Measurements from ENCODE around the gene HES2. TPM values are rescaled to one million over a fixed set of nuclear protein-coding genes. Genes with fewer than 3 reads are reported as not detected.

The HES2 gene
- total and polyA plus RNA-seq, 9 of the 15 experiments (the other 6 are each of a cell fraction or from before 2014, with no cell fraction given), result 0.05 to 0.18 (median 0.07) TPM; not detected in 4

DNA sequence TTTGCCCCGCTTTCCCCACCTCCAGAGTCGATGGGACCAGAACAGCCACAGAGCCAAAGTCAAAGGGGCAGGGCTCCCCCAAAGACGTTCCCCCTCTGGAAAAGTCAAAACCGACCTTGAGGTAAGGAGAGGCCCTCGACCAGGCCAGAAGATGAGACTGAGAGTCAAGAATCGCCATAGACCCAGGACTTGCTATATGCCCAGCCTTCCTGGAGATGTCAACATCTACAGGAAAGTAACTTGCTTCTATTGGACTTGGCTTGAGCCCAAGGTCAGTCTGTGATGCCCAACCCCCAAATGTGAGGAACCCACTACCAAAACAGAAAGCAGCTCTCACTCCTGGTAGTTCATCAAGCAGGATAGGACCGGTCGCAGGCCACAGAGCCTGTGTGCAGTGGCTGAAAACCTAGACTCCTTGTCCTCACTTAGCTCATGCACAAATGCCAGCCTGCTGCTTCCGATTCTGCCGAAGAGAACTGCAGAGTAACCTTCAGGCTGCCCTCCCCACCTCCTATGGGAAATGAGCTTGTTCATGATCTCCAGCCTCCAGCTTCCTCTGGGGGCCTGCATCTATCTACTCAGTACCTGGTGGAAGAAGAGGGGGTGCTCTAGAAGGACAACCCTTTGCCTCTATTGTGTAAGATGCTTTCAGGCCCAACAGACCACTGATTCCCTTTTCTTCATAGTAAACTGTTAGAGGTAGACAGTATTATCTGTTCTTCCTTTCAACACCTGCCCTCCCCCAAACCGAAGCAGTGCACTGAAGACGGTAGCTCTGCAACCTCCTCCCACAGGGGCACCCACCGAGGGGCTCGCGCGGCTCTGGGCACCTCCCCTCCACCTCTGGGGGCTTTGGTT is 27.5 kb downstream of the HES2 start (continued):
- TF ChIP-seq, protein P1, sequence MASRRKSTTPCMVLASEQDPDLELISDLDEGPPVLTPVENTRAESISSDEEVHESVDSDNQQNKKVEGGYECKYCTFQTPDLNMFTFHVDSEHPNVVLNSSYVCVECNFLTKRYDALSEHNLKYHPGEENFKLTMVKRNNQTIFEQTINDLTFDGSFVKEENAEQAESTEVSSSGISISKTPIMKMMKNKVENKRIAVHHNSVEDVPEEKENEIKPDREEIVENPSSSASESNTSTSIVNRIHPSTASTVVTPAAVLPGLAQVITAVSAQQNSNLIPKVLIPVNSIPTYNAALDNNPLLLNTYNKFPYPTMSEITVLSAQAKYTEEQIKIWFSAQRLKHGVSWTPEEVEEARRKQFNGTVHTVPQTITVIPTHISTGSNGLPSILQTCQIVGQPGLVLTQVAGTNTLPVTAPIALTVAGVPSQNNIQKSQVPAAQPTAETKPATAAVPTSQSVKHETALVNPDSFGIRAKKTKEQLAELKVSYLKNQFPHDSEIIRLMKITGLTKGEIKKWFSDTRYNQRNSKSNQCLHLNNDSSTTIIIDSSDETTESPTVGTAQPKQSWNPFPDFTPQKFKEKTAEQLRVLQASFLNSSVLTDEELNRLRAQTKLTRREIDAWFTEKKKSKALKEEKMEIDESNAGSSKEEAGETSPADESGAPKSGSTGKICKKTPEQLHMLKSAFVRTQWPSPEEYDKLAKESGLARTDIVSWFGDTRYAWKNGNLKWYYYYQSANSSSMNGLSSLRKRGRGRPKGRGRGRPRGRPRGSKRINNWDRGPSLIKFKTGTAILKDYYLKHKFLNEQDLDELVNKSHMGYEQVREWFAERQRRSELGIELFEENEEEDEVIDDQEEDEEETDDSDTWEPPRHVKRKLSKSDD (conservative IDR thresholded peaks at IDR 0.05; ENCODE audit: low read length), result no peak
- no peak for TF ChIP-seq FOXM1 (IDR thresholded peaks at IDR 0.05; ENCODE audit: low read depth)
- no peak for TF ChIP-seq FOXM1 (CRISPR knock-in tag; IDR thresholded peaks at IDR 0.05; ENCODE audit: low read depth)
- no peak for TF ChIP-seq POLR2AphosphoS2 (IDR thresholded peaks at IDR 0.05; ENCODE audit: low read length)
- TF ChIP-seq SIN3A (IDR thresholded peaks at IDR 0.05; ENCODE audit: borderline replicate concordance in 2 of 2, control insufficient read depth in 1 of 2, low read depth in 2 of 2, low read length in 2 of 2), result no peak
- TF ChIP-seq CEBPG (CRISPR knock-in tag; IDR thresholded peaks at IDR 0.05), result peak; percentile 53; the same call in 1 of the 2 replicates
- no peak for TF ChIP-seq CEBPG (tag; conservative IDR thresholded peaks at IDR 0.05 in 1 of 2, IDR thresholded peaks at IDR 0.05 in 1 of 2)
- TF ChIP-seq NR1H2 (CRISPR knock-in tag; IDR thresholded peaks at IDR 0.05), result no peak
- TF ChIP-seq POLR2B (IDR thresholded peaks at IDR 0.05; ENCODE audit: low read depth, partially characterized antibody), result no peak
- TF ChIP-seq NCOA2 (IDR thresholded peaks at IDR 0.05; ENCODE audit: partially characterized antibody in 2 of 2), result no peak
- TF ChIP-seq, protein P2, sequence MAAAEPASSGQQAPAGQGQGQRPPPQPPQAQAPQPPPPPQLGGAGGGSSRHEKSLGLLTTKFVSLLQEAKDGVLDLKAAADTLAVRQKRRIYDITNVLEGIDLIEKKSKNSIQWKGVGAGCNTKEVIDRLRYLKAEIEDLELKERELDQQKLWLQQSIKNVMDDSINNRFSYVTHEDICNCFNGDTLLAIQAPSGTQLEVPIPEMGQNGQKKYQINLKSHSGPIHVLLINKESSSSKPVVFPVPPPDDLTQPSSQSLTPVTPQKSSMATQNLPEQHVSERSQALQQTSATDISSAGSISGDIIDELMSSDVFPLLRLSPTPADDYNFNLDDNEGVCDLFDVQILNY (CRISPR knock-in tag; IDR thresholded peaks at IDR 0.05), result no peak
- TF ChIP-seq, protein P3, sequence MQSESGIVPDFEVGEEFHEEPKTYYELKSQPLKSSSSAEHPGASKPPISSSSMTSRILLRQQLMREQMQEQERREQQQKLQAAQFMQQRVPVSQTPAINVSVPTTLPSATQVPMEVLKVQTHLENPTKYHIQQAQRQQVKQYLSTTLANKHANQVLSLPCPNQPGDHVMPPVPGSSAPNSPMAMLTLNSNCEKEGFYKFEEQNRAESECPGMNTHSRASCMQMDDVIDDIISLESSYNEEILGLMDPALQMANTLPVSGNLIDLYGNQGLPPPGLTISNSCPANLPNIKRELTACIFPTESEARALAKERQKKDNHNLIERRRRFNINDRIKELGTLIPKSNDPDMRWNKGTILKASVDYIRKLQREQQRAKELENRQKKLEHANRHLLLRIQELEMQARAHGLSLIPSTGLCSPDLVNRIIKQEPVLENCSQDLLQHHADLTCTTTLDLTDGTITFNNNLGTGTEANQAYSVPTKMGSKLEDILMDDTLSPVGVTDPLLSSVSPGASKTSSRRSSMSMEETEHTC (IDR thresholded peaks at IDR 0.05), result no peak
- TF ChIP-seq PML (IDR thresholded peaks at IDR 0.05; ENCODE audit: low read length), result no peak
- peak; percentile 63; the same call in 1 of the 2 replicates for TF ChIP-seq KAT7 (CRISPR knock-in tag; IDR thresholded peaks at IDR 0.05; ENCODE audit: borderline replicate concordance)
- TF ChIP-seq, protein P4, sequence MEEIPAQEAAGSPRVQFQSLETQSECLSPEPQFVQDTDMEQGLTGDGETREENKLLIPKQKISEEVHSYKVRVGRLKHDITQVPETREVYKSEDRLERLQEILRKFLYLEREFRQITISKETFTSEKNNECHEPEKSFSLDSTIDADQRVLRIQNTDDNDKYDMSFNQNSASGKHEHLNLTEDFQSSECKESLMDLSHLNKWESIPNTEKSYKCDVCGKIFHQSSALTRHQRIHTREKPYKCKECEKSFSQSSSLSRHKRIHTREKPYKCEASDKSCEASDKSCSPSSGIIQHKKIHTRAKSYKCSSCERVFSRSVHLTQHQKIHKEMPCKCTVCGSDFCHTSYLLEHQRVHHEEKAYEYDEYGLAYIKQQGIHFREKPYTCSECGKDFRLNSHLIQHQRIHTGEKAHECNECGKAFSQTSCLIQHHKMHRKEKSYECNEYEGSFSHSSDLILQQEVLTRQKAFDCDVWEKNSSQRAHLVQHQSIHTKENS (CRISPR knock-in tag; IDR thresholded peaks at IDR 0.05), result no peak
- TF ChIP-seq FOS (IDR thresholded peaks at IDR 0.05; ENCODE audit: extremely low read depth, insufficient read length), result no peak
- TF ChIP-seq MEF2A (IDR thresholded peaks at IDR 0.05; ENCODE audit: control insufficient read depth, low read depth, low read length), result no peak
- TF ChIP-seq STAG1 (CRISPR knock-in tag; IDR thresholded peaks at IDR 0.05; ENCODE audit: borderline replicate concordance), result no peak
- TF ChIP-seq NFIC (IDR thresholded peaks at IDR 0.05), result peak; percentile 56
- TF ChIP-seq POLR2H (tag; IDR thresholded peaks at IDR 0.05; ENCODE audit: low read depth), result no peak

Data from K562 (cell line).